ENCODE data around the gene COQ9.

DNA sequence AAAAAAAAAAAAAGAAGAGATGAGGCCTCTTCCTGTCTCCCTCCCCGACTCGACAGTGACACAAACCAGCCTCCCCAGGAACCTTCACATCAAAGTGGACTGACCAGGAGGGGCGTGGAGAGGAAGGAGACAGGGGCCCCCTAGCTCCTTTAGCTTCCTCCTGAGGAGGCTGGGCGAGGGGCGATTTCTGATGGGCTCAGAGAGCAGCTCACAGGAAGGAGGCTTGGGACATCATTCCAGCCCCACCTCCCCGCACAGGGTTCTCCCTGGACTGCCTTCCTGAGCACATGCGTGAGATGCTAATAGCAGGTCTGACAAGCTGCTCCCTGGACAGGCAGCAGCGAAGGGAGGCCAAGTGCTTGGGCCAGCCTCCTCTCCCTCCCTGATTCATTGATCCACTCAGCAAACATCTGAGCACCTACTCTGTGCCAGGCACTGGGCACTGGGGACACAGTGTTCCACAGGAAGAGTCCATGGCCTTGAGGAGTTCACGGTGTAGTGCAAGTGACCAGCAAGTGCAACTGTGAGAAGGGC, 53.4 kb downstream of the COQ9 start:
- no peak for TF ChIP-seq POLR2AphosphoS5 (IDR thresholded peaks at IDR 0.05; ENCODE audit: insufficient read depth in 1 of 2, low read depth in 1 of 2)
- no peak for TF ChIP-seq POLR2A (IDR thresholded peaks at IDR 0.05)
- TF ChIP-seq, protein P1, sequence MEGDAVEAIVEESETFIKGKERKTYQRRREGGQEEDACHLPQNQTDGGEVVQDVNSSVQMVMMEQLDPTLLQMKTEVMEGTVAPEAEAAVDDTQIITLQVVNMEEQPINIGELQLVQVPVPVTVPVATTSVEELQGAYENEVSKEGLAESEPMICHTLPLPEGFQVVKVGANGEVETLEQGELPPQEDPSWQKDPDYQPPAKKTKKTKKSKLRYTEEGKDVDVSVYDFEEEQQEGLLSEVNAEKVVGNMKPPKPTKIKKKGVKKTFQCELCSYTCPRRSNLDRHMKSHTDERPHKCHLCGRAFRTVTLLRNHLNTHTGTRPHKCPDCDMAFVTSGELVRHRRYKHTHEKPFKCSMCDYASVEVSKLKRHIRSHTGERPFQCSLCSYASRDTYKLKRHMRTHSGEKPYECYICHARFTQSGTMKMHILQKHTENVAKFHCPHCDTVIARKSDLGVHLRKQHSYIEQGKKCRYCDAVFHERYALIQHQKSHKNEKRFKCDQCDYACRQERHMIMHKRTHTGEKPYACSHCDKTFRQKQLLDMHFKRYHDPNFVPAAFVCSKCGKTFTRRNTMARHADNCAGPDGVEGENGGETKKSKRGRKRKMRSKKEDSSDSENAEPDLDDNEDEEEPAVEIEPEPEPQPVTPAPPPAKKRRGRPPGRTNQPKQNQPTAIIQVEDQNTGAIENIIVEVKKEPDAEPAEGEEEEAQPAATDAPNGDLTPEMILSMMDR (IDR thresholded peaks at IDR 0.05): no peak

Measured in vagina (tissue), 2 donors.